T-helper 22 cell (primary cell): Measurements from ENCODE around the gene DDX39B.

ENCODE experiments used
- DNase-seq: peaks from one replicate; pipeline ENCODE4 v3.0.0-alpha.2; 2020; ENCODE audit warnings: low read depth

Gene DDX39B

DNA sequence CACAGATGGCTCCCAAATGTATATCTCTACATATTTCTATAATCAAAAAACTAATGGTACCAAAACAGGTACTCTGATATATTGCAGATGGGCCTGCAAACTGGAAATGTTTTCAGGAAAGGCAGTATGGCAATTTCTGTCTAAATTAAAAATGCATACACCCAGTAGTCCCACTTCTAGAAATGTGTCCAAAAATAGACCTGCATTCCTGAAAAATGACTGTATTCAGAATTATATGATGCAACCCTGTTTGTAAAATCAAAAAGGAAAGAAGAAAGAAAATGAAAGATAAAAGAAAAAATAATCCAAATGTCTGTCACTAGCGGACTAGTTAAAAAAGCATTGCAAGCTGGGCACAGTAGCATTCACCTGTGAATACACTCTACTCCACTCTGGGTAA lies 56.7 kb downstream of the DDX39B start:
- DNase-seq = no peak

GRCh38 chr6:31483392-31483791 lies 58.4 kb downstream of the DDX39B start:
- DNase-seq = no peak

- no peak for DNase-seq
Observed at GRCh38 chr6:31480574-31480973, 61.2 kb downstream of the DDX39B start.
